ENCODE results near the gene CMIP.
A peak's percentile ranks its signal among the peaks of the same experiment; 100 is the strongest.
"Not testable (repeated sequence)": the region's sequence is repeated elsewhere in the genome, so short reads cannot be mapped to it uniquely, and the experiment has no call there.

Gene CMIP

GRCh38 chr16:81732699-81733098 lies 288.1 kb downstream of the CMIP start:
- DNase-seq, result no peak

GRCh38 chr16:81733295-81733694 lies 288.7 kb downstream of the CMIP start:
- no peak for DNase-seq

- DNase-seq, result no peak
Observed at GRCh38 chr16:81734632-81735434, 290.2 kb downstream of the CMIP start.

GRCh38 chr16:81737885-81738536 lies 293.4 kb downstream of the CMIP start:
- DNase-seq, result peak; percentile 50

- DNase-seq, result no peak
Observed at GRCh38 chr16:81738783-81739496, 294.3 kb downstream of the CMIP start.

GRCh38 chr16:81739503-81739902 lies 294.9 kb downstream of the CMIP start:
- no peak for DNase-seq

- no peak for DNase-seq
Observed at GRCh38 chr16:81740169-81740568, 295.6 kb downstream of the CMIP start.

GRCh38 chr16:81741430-81741770 lies 296.8 kb downstream of the CMIP start:
- not testable (repeated sequence) for DNase-seq

GRCh38 chr16:81744385-81744784 lies 299.8 kb downstream of the CMIP start:
- DNase-seq, result no peak

- no peak for DNase-seq
Observed at GRCh38 chr16:81744911-81745310, 300.3 kb downstream of the CMIP start.

GRCh38 chr16:81745704-81746558 lies 301.3 kb downstream of the CMIP start:
- peak; percentile 61 for DNase-seq

GRCh38 chr16:81746566-81746965 lies 302.0 kb downstream of the CMIP start:
- no peak for DNase-seq

- no peak for DNase-seq
Observed at GRCh38 chr16:81748476-81749198, 304.0 kb downstream of the CMIP start.

GRCh38 chr16:81752225-81752875 lies 307.7 kb downstream of the CMIP start:
- no peak for DNase-seq

GRCh38 chr16:81752876-81753227 lies 308.2 kb downstream of the CMIP start:
- no peak for DNase-seq

- DNase-seq, result no peak
Observed at GRCh38 chr16:81754858-81755257, 310.2 kb downstream of the CMIP start.

GRCh38 chr16:81755915-81756614 lies 311.5 kb downstream of the CMIP start:
- no peak for DNase-seq

GRCh38 chr16:81756615-81757356 lies 312.2 kb downstream of the CMIP start:
- DNase-seq, result no peak

GRCh38 chr16:81758376-81758775 lies 313.8 kb downstream of the CMIP start:
- peak; percentile 62 for DNase-seq
